ENCODE results near the gene GPR84. TPM values are rescaled to one million over a fixed set of nuclear protein-coding genes. Genes with fewer than 3 reads are reported as not detected.
"Not testable (repeated sequence)": the region's sequence is repeated elsewhere in the genome, so short reads cannot be mapped to it uniquely, and the experiment has no call there.

Gene GPR84
- total and polyA plus RNA-seq, 2 donors (not counting 1 experiment from before 2014, with no cell fraction given) = 0.16 TPM; not detected in 1

DNA sequence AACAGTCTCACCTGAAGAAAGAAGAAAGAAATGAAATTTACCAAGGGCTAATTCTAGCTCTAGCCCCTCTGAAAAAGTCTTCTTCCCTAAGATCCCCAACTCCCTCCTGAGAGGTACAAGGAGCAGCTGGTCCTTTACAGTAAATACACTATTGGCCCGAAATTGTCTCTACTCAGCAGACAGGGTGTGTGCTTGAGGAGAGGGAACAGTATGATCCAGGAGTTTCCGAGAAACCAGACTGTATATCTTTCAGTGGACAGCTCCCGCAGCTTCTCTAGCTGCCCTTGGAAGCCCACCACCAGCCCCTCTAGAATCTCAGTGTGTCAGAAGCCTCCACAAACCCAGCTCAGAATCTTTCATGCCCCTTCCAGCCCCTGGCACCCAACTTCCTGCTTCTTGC is 8.1 kb downstream of the GPR84 start:
- 100% methylated on average over 2 of the region's 3 CpGs for WGBS (ENCODE audit: insufficient coverage)
- Histone ChIP-seq H2AFZ (ENCODE audit: insufficient read depth, low read depth, low read length, poor library complexity, severe bottlenecking) (no peak overlapping the region), H3K9me3 (ENCODE audit: control extremely low read depth in 1 of 3, control insufficient read depth in 2 of 3, insufficient read depth in 1 of 3, low read length in 2 of 3) (no peaks in the 10 kb centered on the region), H3K27me3 (replicated peaks in 1 of 4; ENCODE audit: control extremely low read depth in 1 of 4, control insufficient read depth in 3 of 4, insufficient read depth in 4 of 4, low read length in 3 of 4) (no peaks in the 10 kb centered on the region), H3K4me2 (replicated peaks; ENCODE audit: low read depth, low read length, poor library complexity, severe bottlenecking) (no peak overlapping the region), H3K36me3 (replicated peaks in 1 of 2; ENCODE audit: control extremely low read depth in 1 of 2, control insufficient read depth in 1 of 2, extremely low read depth in 1 of 2, insufficient read depth in 2 of 2, low read length in 1 of 2) (no peaks in the 10 kb centered on the region), H3K79me2 (ENCODE audit: control insufficient read depth, insufficient read depth, low read length) (no peaks in the 10 kb centered on the region), H3K27ac (ENCODE audit: low read length in 2 of 2) (no peak overlapping the region), H3K4me1 (ENCODE audit: control insufficient read depth in 2 of 2, insufficient read depth in 2 of 2, low read length in 2 of 2) (peaks cover 16 to 21% of the 10 kb centered on the region in 2 donors), H3K4me3 (ENCODE audit: control extremely low read depth in 1 of 5, extremely low read depth in 1 of 5, insufficient read depth in 1 of 5, low read depth in 2 of 5, low read length in 4 of 5) (no peak overlapping the region), H4K20me1 (ENCODE audit: control insufficient read depth, insufficient read depth, low read length, poor library complexity, severe bottlenecking) (no peaks in the 10 kb centered on the region), H3K9ac (ENCODE audit: low read length) (no peak overlapping the region)
- Mint-ChIP-seq H3K9me3 (ENCODE audit: insufficient read depth) (no peaks in the 10 kb centered on the region), H3K4me3 (no peak overlapping the region), H3K27me3 (no peaks in the 10 kb centered on the region), H3K4me1 (peaks cover 15% of the 10 kb centered on the region), H3K27ac (no peak overlapping the region)
- no peak for TF ChIP-seq EZH2 (IDR thresholded peaks at IDR 0.05; ENCODE audit: borderline replicate concordance, insufficient read depth, low read depth, low read length, poor library complexity, severe bottlenecking)
- TF ChIP-seq, protein P1, sequence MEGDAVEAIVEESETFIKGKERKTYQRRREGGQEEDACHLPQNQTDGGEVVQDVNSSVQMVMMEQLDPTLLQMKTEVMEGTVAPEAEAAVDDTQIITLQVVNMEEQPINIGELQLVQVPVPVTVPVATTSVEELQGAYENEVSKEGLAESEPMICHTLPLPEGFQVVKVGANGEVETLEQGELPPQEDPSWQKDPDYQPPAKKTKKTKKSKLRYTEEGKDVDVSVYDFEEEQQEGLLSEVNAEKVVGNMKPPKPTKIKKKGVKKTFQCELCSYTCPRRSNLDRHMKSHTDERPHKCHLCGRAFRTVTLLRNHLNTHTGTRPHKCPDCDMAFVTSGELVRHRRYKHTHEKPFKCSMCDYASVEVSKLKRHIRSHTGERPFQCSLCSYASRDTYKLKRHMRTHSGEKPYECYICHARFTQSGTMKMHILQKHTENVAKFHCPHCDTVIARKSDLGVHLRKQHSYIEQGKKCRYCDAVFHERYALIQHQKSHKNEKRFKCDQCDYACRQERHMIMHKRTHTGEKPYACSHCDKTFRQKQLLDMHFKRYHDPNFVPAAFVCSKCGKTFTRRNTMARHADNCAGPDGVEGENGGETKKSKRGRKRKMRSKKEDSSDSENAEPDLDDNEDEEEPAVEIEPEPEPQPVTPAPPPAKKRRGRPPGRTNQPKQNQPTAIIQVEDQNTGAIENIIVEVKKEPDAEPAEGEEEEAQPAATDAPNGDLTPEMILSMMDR (IDR thresholded peaks at IDR 0.05) = no peak
- POLR2A ChIA-PET = interaction anchor here (1.4 kb wide), 1 partner anchor 31 kb away, joined by 11 read pairs; the partner anchor contains the start of gene COPZ1
- ATAC-seq (ENCODE audit: low read depth) (no peak), DNase-seq (no peak)
- intact Hi-C loops (cut with micrococcal nuclease) = no loop called here
- CTCF ChIA-PET = interaction anchor here (0.8 to 7.8 kb wide), 6 partner anchors 12 to 149 kb away, joined by 3 to 42 read pairs (median 6); partner anchors contain the start of gene COPZ1

DNA sequence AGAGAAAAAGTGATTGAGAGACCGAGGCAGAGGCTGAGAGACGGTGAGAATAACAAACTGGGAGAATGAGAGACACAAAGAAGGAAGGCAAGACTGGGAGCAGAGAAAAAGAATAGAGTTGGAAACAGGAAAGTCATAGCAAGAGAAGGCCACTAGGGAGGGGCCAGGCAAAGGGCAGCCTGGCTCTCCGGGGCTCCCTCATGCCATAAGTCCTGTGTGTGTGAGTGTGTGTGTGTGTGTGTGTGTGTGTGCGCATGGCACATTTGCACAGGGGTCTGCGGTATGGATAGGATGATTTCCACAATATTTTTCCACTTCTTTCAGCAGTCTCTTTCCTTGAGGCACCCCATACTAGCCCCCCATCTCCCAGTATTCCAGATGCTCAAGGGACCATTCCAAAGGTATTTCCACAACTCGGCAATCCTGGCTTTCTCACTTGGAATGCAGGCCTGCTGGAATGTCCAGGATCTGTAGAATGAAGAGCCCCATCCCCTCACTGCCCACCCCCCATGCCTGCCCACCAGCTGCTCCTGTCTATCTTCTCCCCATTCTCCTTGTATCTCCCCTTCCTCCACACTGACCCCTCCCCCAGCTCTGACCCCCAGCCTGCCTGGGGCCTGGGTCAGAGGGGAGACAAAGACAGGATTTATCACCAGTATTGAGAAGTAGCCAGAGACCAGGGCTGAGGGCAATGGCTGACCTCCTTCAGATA is 9.0 kb downstream of the GPR84 start:
- no peak for TF ChIP-seq EZH2 (IDR thresholded peaks at IDR 0.05; ENCODE audit: borderline replicate concordance, insufficient read depth, low read depth, low read length, poor library complexity, severe bottlenecking)
- TF ChIP-seq, protein P1 (IDR thresholded peaks at IDR 0.05) = no peak
- no peak for ATAC-seq (ENCODE audit: low read depth)
- no peak for DNase-seq
- CTCF ChIA-PET = interaction anchor here (1.6 to 7.8 kb wide), 3 partner anchors 13 to 61 kb away, joined by 5 to 42 read pairs (median 8); no protein-coding TSS in a partner anchor
- Histone ChIP-seq H3K4me1 (ENCODE audit: control insufficient read depth in 2 of 2, insufficient read depth in 2 of 2, low read length in 2 of 2) (peaks cover 16 to 21% of the 10 kb centered on the region in 2 donors), H3K79me2 (ENCODE audit: control insufficient read depth, insufficient read depth, low read length) (no peaks in the 10 kb centered on the region), H3K36me3 (replicated peaks in 1 of 2; ENCODE audit: control extremely low read depth in 1 of 2, control insufficient read depth in 1 of 2, extremely low read depth in 1 of 2, insufficient read depth in 2 of 2, low read length in 1 of 2) (peaks cover 0 to 8% of the 10 kb centered on the region in 2 experiments), H3K27me3 (replicated peaks in 1 of 4; ENCODE audit: control extremely low read depth in 1 of 4, control insufficient read depth in 3 of 4, insufficient read depth in 4 of 4, low read length in 3 of 4) (no peaks in the 10 kb centered on the region), H4K20me1 (ENCODE audit: control insufficient read depth, insufficient read depth, low read length, poor library complexity, severe bottlenecking) (no peaks in the 10 kb centered on the region), H3K4me2 (replicated peaks; ENCODE audit: low read depth, low read length, poor library complexity, severe bottlenecking) (no peak overlapping the region), H3K27ac (ENCODE audit: low read length in 2 of 2) (no peak overlapping the region), H3K9me3 (ENCODE audit: control extremely low read depth in 1 of 3, control insufficient read depth in 2 of 3, insufficient read depth in 1 of 3, low read length in 2 of 3) (no peaks in the 10 kb centered on the region), H3K4me3 (ENCODE audit: control extremely low read depth in 1 of 5, extremely low read depth in 1 of 5, insufficient read depth in 1 of 5, low read depth in 2 of 5, low read length in 4 of 5) (no peak overlapping the region), H2AFZ (ENCODE audit: insufficient read depth, low read depth, low read length, poor library complexity, severe bottlenecking) (no peak overlapping the region), H3K9ac (ENCODE audit: low read length) (no peak overlapping the region)
- WGBS (ENCODE audit: insufficient coverage) = 90% methylated on average over 4 of the region's 6 CpGs
- POLR2A ChIA-PET = interaction anchor here (0.8 kb wide), 1 partner anchor 28 kb away, joined by 4 read pairs; no protein-coding TSS in a partner anchor
- intact Hi-C loops (cut with micrococcal nuclease) = no loop called here
- peak overlapping the region; percentile 34 for H3K27ac Mint-ChIP-seq
- no peak overlapping the region for H3K4me3 Mint-ChIP-seq
- H3K4me1 Mint-ChIP-seq = peaks cover 9% of the 10 kb centered on the region
- H3K27me3 Mint-ChIP-seq = no peaks in the 10 kb centered on the region
- H3K9me3 Mint-ChIP-seq (ENCODE audit: insufficient read depth) = no peaks in the 10 kb centered on the region

DNA sequence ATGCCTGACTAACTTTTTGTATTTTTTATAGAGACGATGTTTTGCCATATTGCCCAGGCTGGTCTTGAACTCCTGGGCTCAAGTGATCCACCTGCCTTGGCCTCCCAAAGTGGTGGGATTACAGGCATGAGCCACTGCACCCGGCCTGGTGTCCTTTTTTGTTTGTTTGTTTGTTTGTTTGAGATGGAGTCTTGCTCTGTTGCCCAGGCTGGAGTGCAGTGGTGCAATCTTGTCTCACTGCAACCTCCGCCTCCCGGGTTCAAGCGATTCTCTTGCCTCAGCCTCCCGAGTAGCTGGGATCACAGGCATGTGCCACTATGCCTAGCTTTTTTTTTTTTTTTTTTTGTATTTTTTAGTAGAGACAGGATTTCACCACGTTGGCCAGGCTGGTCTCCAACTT is 10.0 kb downstream of the GPR84 start:
- ATAC-seq (ENCODE audit: low read depth); H3K27ac Mint-ChIP-seq; H3K27me3 Mint-ChIP-seq; H3K9me3 ChIP-seq (ENCODE audit: control extremely low read depth in 1 of 3, control insufficient read depth in 2 of 3, insufficient read depth in 1 of 3, low read length in 2 of 3); H3K27me3 ChIP-seq (replicated peaks in 1 of 4; ENCODE audit: control extremely low read depth in 1 of 4, control insufficient read depth in 3 of 4, insufficient read depth in 4 of 4, low read length in 3 of 4); H3K79me2 ChIP-seq (ENCODE audit: control insufficient read depth, insufficient read depth, low read length); CTCF ChIA-PET; POLR2A ChIA-PET; H3K4me2 ChIP-seq (replicated peaks; ENCODE audit: low read depth, low read length, poor library complexity, severe bottlenecking); H2AFZ ChIP-seq (ENCODE audit: insufficient read depth, low read depth, low read length, poor library complexity, severe bottlenecking); H3K9me3 Mint-ChIP-seq (ENCODE audit: insufficient read depth); H3K4me3 Mint-ChIP-seq; H3K4me1 Mint-ChIP-seq; H4K20me1 ChIP-seq (ENCODE audit: control insufficient read depth, insufficient read depth, low read length, poor library complexity, severe bottlenecking); H3K4me3 ChIP-seq (ENCODE audit: control extremely low read depth in 1 of 5, extremely low read depth in 1 of 5, insufficient read depth in 1 of 5, low read depth in 2 of 5, low read length in 4 of 5); DNase-seq; H3K9ac ChIP-seq (ENCODE audit: low read length); H3K27ac ChIP-seq (ENCODE audit: low read length in 2 of 2); intact Hi-C loops (cut with micrococcal nuclease): not testable (repeated sequence)
- Histone ChIP-seq H3K4me1 (ENCODE audit: control insufficient read depth in 2 of 2, insufficient read depth in 2 of 2, low read length in 2 of 2) (peaks cover 11 to 15% of the 10 kb centered on the region in 2 donors), H3K36me3 (replicated peaks in 1 of 2; ENCODE audit: control extremely low read depth in 1 of 2, control insufficient read depth in 1 of 2, extremely low read depth in 1 of 2, insufficient read depth in 2 of 2, low read length in 1 of 2) (peaks cover 0 to 18% of the 10 kb centered on the region in 2 experiments)
- WGBS (ENCODE audit: insufficient coverage) = 87% methylated on average over 2 of the region's 7 CpGs
